Measurements from ENCODE around the gene CGNL1. TPM values are rescaled to one million over a fixed set of nuclear protein-coding genes. Genes with fewer than 3 reads are reported as not detected.

CGNL1 gene
- total RNA-seq, 3 donors from 2014 or later, result 0.05 to 0.08 (median 0.05) TPM

DNA sequence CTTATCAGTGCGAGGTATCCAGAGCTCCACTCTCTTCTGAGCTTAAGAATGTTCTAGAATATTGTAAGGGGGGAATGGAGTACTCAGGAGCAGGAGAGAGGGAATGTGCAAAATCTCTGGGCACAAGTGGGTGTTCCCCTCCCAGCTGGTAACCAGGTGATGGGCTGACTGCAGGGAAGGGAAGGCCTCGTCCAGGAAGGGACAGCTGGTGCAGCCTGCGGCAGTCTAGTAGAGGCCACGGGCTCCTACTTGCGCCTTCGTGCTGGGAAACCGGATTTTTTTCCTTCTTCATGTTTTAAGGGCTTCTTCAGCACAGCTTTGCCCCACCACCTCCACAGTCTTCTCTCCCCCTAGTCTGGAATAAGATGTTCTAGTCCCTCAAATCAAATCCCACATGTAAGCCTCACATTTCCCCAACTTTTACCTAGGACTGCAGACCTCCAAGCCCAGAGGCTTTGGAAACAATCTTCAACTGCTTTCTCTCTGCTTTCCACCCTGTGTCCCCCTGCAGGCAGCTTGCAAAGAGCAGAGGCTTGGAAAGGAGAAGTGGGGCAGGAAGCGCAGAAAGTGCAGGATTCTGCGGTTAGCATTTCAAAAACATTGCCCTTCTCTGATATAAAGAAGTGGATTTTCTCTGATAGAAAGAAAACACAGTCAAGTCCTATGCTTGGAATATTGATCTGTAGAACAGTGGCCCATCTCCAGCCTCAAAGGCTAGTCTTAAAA, 11.9 kb upstream of the CGNL1 start:
- no peaks in the 10 kb centered on the region for H3K9me3 Mint-ChIP-seq
- no peaks in the 10 kb centered on the region for H3K4me1 Mint-ChIP-seq (ENCODE audit: low read depth)
- ATAC-seq (no peak), DNase-seq (no peak)
- H3K36me3 Mint-ChIP-seq (ENCODE audit: insufficient read depth), result no peaks in the 10 kb centered on the region
- H3K4me3 Mint-ChIP-seq, result no peak overlapping the region
- no peaks in the 10 kb centered on the region for H3K27me3 Mint-ChIP-seq (ENCODE audit: low read depth)

DNA sequence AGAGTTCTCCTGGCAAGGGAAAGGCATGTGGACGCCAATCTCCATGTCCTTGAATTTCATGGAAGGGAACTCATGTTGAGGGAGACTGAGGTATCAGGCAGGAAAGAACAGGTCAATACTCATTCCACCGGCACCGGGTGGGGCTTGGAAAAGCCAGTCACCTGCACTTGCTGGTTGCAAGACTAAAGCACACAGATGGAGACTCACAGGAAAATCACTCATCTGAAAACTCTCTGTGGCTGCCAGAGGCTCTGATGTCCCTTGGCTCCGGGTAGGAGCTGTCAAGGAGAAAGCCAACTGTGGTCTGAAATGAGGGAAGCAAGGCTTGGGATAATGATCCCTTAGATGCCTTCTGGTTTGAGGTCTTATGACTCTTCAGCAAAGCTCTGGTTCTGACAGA, 8.7 kb upstream of the CGNL1 start:
- no peak for DNase-seq
- peaks cover 3% of the 10 kb centered on the region for H3K27me3 Mint-ChIP-seq (ENCODE audit: low read depth)
- H3K9me3 Mint-ChIP-seq, result no peaks in the 10 kb centered on the region
- no peaks in the 10 kb centered on the region for H3K36me3 Mint-ChIP-seq (ENCODE audit: insufficient read depth)
- no peak for ATAC-seq
- no peaks in the 10 kb centered on the region for H3K4me1 Mint-ChIP-seq (ENCODE audit: low read depth)
- H3K4me3 Mint-ChIP-seq, result no peak overlapping the region

DNA sequence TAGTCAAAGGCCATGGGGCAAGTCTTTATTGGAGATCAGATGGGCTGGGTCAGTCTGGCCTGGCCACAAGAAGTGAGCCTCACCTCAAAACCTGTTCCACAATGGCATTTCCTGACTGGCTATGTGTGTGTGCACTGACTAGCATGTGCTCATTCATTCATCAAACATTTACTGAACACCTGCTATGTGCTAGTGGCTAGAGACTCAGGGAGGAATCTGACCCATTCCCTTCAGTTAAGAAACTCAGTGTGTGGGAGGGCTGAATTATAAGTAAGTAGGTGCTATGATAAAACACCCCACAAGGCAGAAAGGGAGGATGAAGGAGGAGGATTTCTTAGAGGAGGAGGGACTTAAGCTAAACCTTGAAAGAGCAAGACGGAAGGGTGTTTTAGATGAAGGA, 5.4 kb upstream of the CGNL1 start:
- peaks cover 3% of the 10 kb centered on the region for H3K4me1 Mint-ChIP-seq (ENCODE audit: low read depth)
- peaks cover 25% of the 10 kb centered on the region for H3K27me3 Mint-ChIP-seq (ENCODE audit: low read depth)
- no peak for DNase-seq
- H3K36me3 Mint-ChIP-seq (ENCODE audit: insufficient read depth), result no peaks in the 10 kb centered on the region
- H3K4me3 Mint-ChIP-seq, result no peak overlapping the region
- ATAC-seq, result no peak
- no peaks in the 10 kb centered on the region for H3K9me3 Mint-ChIP-seq

DNA sequence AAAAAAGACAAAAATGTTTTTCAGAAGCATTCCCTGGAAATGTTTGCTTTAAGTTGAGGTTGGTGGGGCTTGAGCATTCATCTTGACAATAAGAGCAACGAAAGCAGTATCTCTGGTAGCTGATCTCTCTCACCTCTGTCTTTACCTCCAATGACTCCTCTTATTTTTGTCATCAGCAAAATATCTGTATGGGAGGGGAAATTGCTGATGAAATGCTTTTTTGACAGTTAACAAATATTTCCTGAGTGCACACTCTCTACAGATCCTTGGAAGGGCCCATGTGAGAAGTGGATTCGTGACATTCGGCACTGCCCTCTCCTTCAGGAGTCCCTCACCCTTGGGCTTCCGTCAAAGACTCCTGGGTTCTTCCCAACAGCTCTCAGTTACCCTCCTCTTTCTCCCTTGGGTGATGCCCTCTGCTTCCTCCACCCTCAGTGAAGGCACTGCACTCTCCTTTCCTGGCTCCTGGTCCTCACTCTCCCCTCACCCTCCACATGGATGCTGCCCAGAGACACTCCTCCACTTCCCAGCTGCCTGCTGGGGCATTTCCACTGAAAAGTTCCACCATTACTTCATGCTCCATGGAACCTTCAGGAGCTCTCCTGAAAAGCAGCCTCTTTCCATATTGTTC, 2.9 kb upstream of the CGNL1 start:
- DNase-seq (no peak), ATAC-seq (no peak)
- H3K36me3 Mint-ChIP-seq (ENCODE audit: insufficient read depth), result no peaks in the 10 kb centered on the region
- H3K9me3 Mint-ChIP-seq, result no peaks in the 10 kb centered on the region
- no peak overlapping the region for H3K4me3 Mint-ChIP-seq
- H3K4me1 Mint-ChIP-seq (ENCODE audit: low read depth), result peaks cover 12% of the 10 kb centered on the region
- peaks cover 41% of the 10 kb centered on the region for H3K27me3 Mint-ChIP-seq (ENCODE audit: low read depth)

DNA sequence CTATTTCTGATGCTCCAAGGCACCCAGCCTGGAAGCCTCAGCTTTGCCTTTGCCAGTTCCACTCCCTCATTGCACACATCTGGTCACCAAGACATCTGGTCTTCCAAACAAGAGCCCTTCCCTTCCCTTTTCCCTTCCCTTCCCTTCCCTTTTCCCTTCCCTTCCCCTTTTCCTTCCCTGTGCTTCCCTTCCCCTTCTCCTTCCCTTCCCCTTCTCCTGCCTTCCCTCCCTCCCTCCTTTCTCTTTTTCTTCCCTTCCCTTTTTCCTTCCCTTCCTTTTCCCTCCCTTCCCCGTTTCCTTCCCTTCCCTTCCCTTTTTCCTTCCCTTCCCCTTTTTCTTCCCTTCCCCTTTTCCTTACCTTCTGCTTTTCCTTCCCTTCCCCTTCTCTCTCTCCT, 2.4 kb upstream of the CGNL1 start:
- no peak for ATAC-seq
- H3K27me3 Mint-ChIP-seq (ENCODE audit: low read depth), result peaks cover 43% of the 10 kb centered on the region
- peaks cover 12% of the 10 kb centered on the region for H3K4me1 Mint-ChIP-seq (ENCODE audit: low read depth)
- H3K9me3 Mint-ChIP-seq, result no peaks in the 10 kb centered on the region
- no peak for DNase-seq
- H3K36me3 Mint-ChIP-seq (ENCODE audit: insufficient read depth), result no peaks in the 10 kb centered on the region
- H3K4me3 Mint-ChIP-seq, result no peak overlapping the region

DNA sequence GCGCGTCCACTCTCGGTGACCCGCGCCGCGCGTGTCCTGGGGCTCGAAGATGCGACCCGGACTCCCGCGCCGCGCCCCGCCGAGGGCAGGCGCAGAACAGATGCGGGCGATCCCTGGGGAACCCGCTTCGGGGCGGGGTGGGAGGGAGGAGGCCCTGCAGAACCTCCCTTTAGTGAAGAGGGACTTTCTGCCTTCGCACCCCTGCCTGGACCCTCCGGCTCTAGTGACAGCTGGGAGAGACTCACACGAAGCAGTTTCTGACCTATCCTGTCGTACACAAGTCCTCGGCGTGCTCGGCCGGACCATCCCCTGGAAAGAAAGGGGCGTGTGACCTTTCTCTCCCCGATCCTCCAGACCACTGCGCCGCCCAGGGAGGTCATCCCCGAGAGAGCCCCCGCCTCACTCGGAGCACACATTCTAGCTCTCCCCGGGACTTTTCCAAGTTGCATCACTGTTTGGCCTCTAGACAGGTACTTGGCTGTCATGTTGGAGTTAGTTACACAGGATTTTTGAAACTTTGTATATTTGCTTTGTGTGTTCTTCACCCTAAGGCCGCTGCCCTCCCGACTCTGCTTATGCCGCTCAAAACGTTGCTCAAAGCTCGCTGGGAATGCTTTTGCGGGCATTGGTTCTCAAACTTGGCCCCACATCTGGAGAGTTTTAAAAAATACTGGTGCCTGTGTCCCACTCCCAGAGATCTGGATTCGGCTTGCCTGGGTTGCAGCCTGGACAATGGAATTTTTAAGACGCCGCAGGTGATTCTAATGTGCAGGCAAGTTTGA, 582 bp downstream of the CGNL1 start:
- Mint-ChIP-seq H3K4me1 (ENCODE audit: low read depth) (peaks cover 12% of the 10 kb centered on the region), H3K36me3 (ENCODE audit: insufficient read depth) (no peaks in the 10 kb centered on the region), H3K9me3 (no peaks in the 10 kb centered on the region), H3K4me3 (peak overlapping the region; percentile 29), H3K27me3 (ENCODE audit: low read depth) (peaks cover 52% of the 10 kb centered on the region)
- ATAC-seq (peak in 1 of 2 donors; percentile 18), DNase-seq (no peak)

DNA sequence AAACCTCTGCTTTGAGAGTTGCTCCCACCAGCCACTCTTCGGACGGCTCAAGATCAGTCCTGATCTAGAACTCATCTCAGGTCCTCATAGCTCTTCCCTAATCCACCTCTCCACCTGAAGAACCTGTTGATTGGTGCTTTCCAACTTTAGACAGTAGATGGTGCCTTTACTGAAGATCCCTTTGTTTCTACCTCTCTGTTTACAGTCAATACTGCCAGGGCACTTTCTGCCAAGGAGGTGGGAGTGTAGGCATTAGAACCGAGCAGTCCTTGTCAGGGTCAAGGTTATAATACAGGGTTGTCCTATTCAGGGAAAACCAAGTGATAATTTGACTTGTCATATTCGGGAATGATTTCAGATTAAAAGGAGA, 1.2 kb downstream of the CGNL1 start:
- H3K36me3 Mint-ChIP-seq (ENCODE audit: insufficient read depth), result no peaks in the 10 kb centered on the region
- peak overlapping the region; percentile 29 for H3K4me3 Mint-ChIP-seq
- H3K27me3 Mint-ChIP-seq (ENCODE audit: low read depth), result peaks cover 50% of the 10 kb centered on the region
- H3K4me1 Mint-ChIP-seq (ENCODE audit: low read depth), result peaks cover 12% of the 10 kb centered on the region
- DNase-seq (no peak), ATAC-seq (no peak)
- H3K9me3 Mint-ChIP-seq, result no peaks in the 10 kb centered on the region

DNA sequence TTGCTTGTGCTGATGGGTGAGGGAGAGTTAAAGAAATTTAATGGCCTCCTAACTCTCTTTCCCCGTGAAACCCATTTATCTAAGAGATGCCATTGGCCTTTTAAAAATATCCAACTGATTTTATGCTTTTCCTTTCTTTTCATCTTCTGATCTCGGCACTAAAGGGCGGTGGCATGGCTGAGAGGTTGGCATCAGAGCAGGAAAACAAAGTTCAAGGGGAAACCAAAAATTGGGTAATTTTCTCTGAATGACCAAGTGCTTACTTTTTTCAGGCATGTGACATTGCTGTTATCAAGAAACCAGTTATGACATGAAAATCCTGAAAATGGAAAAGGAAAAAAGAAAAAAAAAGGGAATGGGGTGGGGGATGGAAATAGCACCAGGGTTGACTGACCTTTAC, 3.2 kb downstream of the CGNL1 start:
- Mint-ChIP-seq H3K36me3 (ENCODE audit: insufficient read depth) (no peaks in the 10 kb centered on the region), H3K4me3 (no peak overlapping the region), H3K9me3 (no peaks in the 10 kb centered on the region), H3K27me3 (ENCODE audit: low read depth) (peaks cover 44% of the 10 kb centered on the region), H3K4me1 (ENCODE audit: low read depth) (peaks cover 12% of the 10 kb centered on the region)
- ATAC-seq (no peak), DNase-seq (no peak)

DNA sequence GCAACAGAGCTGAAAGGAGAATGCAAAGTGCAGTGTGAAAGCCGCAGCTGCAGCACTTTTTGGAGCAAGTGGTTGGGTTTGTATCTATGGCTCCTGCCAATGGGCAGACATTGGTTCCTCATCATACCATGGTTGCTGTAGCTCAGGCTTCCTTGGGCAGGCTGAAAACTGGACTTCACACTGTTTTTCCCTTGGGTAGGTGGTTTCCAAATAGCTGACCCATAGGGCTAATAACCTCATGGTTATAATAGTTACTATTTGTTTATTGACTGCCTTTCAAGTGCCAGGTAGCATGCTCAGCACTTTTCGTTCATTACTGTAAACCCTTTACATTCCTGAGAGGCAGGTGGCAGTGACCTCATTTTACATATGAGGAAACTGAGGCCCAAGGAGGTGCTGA, 4.5 kb downstream of the CGNL1 start:
- Mint-ChIP-seq H3K9me3 (no peaks in the 10 kb centered on the region), H3K4me3 (no peak overlapping the region), H3K27me3 (ENCODE audit: low read depth) (peaks cover 31% of the 10 kb centered on the region), H3K4me1 (ENCODE audit: low read depth) (peaks cover 10% of the 10 kb centered on the region), H3K36me3 (ENCODE audit: insufficient read depth) (no peaks in the 10 kb centered on the region)
- DNase-seq (no peak), ATAC-seq (no peak)

DNA sequence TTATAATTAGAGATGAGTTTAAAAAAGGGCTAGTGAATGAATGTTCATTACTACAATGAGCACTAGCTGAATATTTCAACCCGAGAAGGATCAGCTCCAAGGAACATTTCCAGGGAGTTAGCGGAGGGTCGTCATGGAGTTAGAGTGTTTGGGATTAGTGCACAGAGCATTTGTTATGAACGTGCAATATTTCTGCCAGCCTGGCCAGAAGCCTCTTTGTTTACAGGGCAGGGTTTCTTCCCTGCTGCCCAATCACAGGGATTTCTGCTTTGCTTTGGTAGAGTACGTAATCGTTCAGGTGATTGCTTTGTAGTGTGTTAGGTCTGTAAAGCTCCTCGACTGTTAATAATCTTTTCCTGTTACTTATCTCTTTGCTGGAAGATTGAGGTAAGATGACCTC, 5.9 kb downstream of the CGNL1 start:
- H3K27me3 Mint-ChIP-seq (ENCODE audit: low read depth), result peaks cover 23% of the 10 kb centered on the region
- DNase-seq (no peak), ATAC-seq (no peak)
- H3K4me1 Mint-ChIP-seq (ENCODE audit: low read depth), result peaks cover 3% of the 10 kb centered on the region
- H3K4me3 Mint-ChIP-seq, result no peak overlapping the region
- no peaks in the 10 kb centered on the region for H3K9me3 Mint-ChIP-seq
- H3K36me3 Mint-ChIP-seq (ENCODE audit: insufficient read depth), result no peaks in the 10 kb centered on the region

DNA sequence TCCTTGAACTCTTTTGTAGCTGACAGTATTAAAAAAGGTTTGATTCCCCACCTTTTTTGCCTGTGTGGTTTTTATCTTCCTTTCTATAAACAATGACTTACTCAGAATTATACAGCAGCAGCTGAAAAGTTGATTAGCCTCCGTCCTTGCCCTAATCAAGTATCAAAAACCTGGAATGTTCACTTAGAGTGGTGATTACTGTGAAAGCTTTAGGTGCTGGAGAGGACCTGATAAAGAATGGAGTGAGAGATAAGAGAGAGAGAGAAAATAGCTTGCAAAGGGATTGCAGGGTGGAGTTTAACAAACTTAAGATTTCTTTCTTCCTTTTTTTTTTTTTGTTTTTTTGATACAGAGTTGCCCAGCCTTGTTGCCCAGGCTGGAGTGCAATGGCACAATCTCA, 6.7 kb downstream of the CGNL1 start:
- ATAC-seq, result no peak
- Mint-ChIP-seq H3K4me1 (ENCODE audit: low read depth) (no peaks in the 10 kb centered on the region), H3K4me3 (no peak overlapping the region), H3K9me3 (no peaks in the 10 kb centered on the region), H3K36me3 (ENCODE audit: insufficient read depth) (no peaks in the 10 kb centered on the region), H3K27me3 (ENCODE audit: low read depth) (peaks cover 18% of the 10 kb centered on the region)
- DNase-seq, result no peak

DNA sequence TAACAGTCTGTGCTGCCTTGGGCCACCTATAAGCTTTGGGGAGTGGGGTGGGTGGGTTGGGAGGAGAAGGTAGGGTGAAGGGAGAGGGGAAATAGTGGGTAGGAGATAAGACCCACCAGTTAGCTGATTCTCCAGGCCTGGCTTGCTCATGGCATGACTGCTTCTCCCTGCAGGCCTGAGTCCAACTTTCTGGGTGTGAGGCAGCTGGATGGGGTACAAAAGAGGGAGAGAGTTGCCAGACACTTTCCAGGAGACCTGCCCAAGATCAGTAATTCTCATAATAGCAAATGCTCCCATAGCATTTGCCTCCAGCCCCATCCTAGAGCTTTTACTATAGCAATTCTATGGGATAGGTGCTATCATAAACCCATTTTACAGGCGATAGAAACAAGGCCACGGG, 7.7 kb downstream of the CGNL1 start:
- H3K4me1 Mint-ChIP-seq (ENCODE audit: low read depth), result no peaks in the 10 kb centered on the region
- no peak for ATAC-seq
- no peaks in the 10 kb centered on the region for H3K9me3 Mint-ChIP-seq
- peaks cover 15% of the 10 kb centered on the region for H3K27me3 Mint-ChIP-seq (ENCODE audit: low read depth)
- no peak for DNase-seq
- H3K4me3 Mint-ChIP-seq, result no peak overlapping the region
- no peaks in the 10 kb centered on the region for H3K36me3 Mint-ChIP-seq (ENCODE audit: insufficient read depth)

DNA sequence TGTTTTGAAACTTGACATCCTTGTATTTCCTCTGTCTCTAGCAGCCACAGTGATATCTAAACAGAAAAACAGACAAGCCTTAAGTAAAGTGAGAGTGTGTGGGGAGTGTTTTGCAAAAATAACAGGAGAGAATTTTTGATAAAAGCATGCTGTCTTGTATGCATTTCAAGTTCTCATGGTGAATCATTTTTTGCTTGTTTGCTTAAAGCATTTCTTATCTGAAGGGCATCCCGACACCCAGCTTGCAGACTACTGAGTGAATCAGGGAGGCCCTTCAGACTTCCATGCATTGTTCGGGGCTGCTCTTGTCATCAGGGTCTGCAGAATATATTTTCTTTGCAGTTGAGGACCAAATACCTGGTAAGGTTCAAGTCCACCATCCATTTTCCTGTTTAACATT, 8.5 kb downstream of the CGNL1 start:
- ATAC-seq (no peak), DNase-seq (no peak)
- Mint-ChIP-seq H3K27me3 (ENCODE audit: low read depth) (peaks cover 10% of the 10 kb centered on the region), H3K4me3 (no peak overlapping the region), H3K36me3 (ENCODE audit: insufficient read depth) (no peaks in the 10 kb centered on the region), H3K4me1 (ENCODE audit: low read depth) (no peaks in the 10 kb centered on the region), H3K9me3 (no peaks in the 10 kb centered on the region)

DNA sequence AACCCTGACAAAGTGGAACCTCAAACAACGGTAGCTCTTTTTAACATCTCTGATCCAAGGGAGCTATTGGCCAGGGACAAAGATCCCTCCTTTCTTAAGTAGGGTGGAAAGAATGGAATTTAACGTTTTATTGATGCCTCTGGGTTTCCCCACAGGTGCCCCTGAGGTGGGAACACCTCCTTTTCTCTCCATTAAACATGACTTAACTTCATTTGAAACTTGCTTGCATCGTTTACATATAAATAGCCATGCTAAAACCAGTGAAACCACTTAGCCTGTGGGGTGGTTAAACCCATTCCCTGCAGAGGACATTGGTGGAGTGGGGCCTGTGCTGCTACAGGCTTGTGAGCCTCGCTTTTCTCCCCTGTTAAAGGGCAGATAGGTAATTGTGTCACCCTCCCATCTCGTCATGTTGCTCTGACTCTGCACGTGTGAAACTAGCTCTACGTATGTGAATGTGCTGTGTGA, 9.7 kb downstream of the CGNL1 start:
- no peaks in the 10 kb centered on the region for H3K9me3 Mint-ChIP-seq
- H3K27me3 Mint-ChIP-seq (ENCODE audit: low read depth), result peaks cover 6% of the 10 kb centered on the region
- ATAC-seq (no peak), DNase-seq (no peak)
- H3K4me3 Mint-ChIP-seq, result no peak overlapping the region
- no peaks in the 10 kb centered on the region for H3K36me3 Mint-ChIP-seq (ENCODE audit: insufficient read depth)
- H3K4me1 Mint-ChIP-seq (ENCODE audit: low read depth), result no peaks in the 10 kb centered on the region

DNA sequence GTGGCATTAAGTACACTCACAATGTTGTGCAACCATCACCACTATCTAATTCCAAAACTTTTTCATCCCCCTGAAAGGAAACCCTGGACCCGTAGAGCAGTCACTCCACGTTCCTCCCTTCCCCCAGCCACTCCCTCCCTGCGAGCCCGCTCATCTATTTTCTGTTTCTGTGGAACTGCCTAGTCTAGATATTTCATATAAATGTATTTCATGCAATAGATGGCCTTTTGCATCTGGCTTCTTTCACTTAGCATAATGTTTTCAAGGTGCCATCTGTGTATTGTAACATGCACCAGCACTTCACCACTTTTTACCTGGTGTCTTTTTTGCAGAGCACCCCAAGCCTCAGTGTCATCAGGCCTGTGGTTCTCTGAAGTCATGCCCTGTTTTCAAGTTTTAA, 10.7 kb downstream of the CGNL1 start:
- Mint-ChIP-seq H3K4me3 (no peak overlapping the region), H3K27me3 (ENCODE audit: low read depth) (peaks cover 6% of the 10 kb centered on the region), H3K4me1 (ENCODE audit: low read depth) (no peaks in the 10 kb centered on the region), H3K36me3 (ENCODE audit: insufficient read depth) (no peaks in the 10 kb centered on the region), H3K9me3 (no peaks in the 10 kb centered on the region)
- DNase-seq (no peak), ATAC-seq (no peak)
